Activated CD8-positive, alpha-beta memory T cell treated with anti-CD3 and anti-CD28 coated beads for 48 hours (primary cell): ENCODE measurements around the gene CHST6.
A peak's percentile ranks its signal among the peaks of the same experiment; 100 is the strongest.
"Not testable (repeated sequence)": the region's sequence is repeated elsewhere in the genome, so short reads cannot be mapped to it uniquely, and the experiment has no call there.

ENCODE experiments used
- DNase-seq, 3 experiments: peaks; one replicate each; pipeline ENCODE4 v3.0.0-alpha.2; 2020; ENCODE audit warnings: low read depth in 2 of 3, low spot score in 2 of 3

The CHST6 gene

GRCh38 chr16:75452464-75453190, 42.6 kb downstream of the CHST6 start:
- no peak for DNase-seq

- no peak for DNase-seq
Observed at GRCh38 chr16:75446416-75446815, 48.8 kb downstream of the CHST6 start.

GRCh38 chr16:75445298-75445697, 49.9 kb downstream of the CHST6 start:
- DNase-seq, result no peak

- no peak for DNase-seq
Observed at GRCh38 chr16:75443298-75443697, 51.9 kb downstream of the CHST6 start.

- peak in 2 of 3 experiments; percentile 5 to 40 for DNase-seq
Observed at GRCh38 chr16:75433732-75434413, 61.4 kb downstream of the CHST6 start.

GRCh38 chr16:75432828-75433731, 62.2 kb downstream of the CHST6 start, which contains the start of gene CFDP1:
CFDP1 (minus strand) TSS chr16:75433503; CDS start chr16:75433352, 151 bp downstream.
- DNase-seq, result peak; percentile 88 to 93 (median 90)

GRCh38 chr16:75429621-75430403, 65.4 kb downstream of the CHST6 start:
- DNase-seq, result no peak

GRCh38 chr16:75426524-75426923, 68.7 kb downstream of the CHST6 start:
- not testable (repeated sequence) for DNase-seq

- not testable (repeated sequence) for DNase-seq
Observed at GRCh38 chr16:75424105-75424762, 71.0 kb downstream of the CHST6 start.

- DNase-seq, result no peak
Observed at GRCh38 chr16:75423723-75424104, 71.5 kb downstream of the CHST6 start.
